ENCODE data around the gene PEX7.
A peak's percentile ranks its signal among the peaks of the same experiment; 100 is the strongest.
"Not testable (repeated sequence)": the region's sequence is repeated elsewhere in the genome, so short reads cannot be mapped to it uniquely, and the experiment has no call there.

The PEX7 gene

GRCh38 chr6:136782021-136782770 is 40.2 kb upstream of the PEX7 start:
- no peaks in the 10 kb centered on the region for H3K9me3 ChIP-seq (ENCODE audit: control insufficient read depth, low read length)
- no peak overlapping the region for H3K27ac ChIP-seq (ENCODE audit: insufficient read depth, low read length, poor library complexity, severe bottlenecking)
- H3K4me3 ChIP-seq (ENCODE audit: insufficient read depth, low read depth, low read length, poor library complexity, severe bottlenecking), result no peak overlapping the region
- no peak for DNase-seq
- peaks cover 53% of the 10 kb centered on the region for H3K4me1 ChIP-seq (ENCODE audit: control insufficient read depth, insufficient read depth, low read length, poor library complexity, severe bottlenecking)
- H3K36me3 ChIP-seq (ENCODE audit: control insufficient read depth, insufficient read depth, low read length), result no peaks in the 10 kb centered on the region
- H3K27me3 ChIP-seq (replicated peaks; ENCODE audit: control insufficient read depth, insufficient read depth, low read length, poor library complexity, severe bottlenecking), result no peaks in the 10 kb centered on the region

DNA sequence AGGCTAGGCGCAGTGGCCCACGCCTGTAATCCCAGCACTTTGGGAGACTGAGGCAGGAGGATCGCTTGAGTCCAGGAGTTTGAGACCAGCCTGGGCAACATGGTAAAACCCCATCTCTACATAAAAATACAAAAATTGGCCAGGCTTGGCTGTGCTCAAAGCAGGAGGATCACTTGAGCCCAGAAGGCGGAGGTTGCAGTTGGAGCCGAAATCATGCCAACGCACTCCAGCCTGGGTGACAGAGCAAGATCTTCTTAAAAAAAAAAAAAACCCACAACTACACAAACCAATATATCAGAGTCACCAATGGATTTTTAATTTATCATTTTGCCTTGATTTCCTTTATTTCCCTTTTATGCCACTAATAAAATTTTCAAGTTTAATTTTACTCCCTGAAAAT is 39.4 kb upstream of the PEX7 start:
- no peak for DNase-seq
- Histone ChIP-seq H3K9me3 (ENCODE audit: control insufficient read depth, low read length) (no peaks in the 10 kb centered on the region), H3K36me3 (ENCODE audit: control insufficient read depth, insufficient read depth, low read length) (no peaks in the 10 kb centered on the region), H3K27me3 (replicated peaks; ENCODE audit: control insufficient read depth, insufficient read depth, low read length, poor library complexity, severe bottlenecking) (no peaks in the 10 kb centered on the region), H3K27ac (ENCODE audit: insufficient read depth, low read length, poor library complexity, severe bottlenecking) (no peak overlapping the region), H3K4me3 (ENCODE audit: insufficient read depth, low read depth, low read length, poor library complexity, severe bottlenecking) (no peak overlapping the region), H3K4me1 (ENCODE audit: control insufficient read depth, insufficient read depth, low read length, poor library complexity, severe bottlenecking) (peaks cover 61% of the 10 kb centered on the region)

DNA sequence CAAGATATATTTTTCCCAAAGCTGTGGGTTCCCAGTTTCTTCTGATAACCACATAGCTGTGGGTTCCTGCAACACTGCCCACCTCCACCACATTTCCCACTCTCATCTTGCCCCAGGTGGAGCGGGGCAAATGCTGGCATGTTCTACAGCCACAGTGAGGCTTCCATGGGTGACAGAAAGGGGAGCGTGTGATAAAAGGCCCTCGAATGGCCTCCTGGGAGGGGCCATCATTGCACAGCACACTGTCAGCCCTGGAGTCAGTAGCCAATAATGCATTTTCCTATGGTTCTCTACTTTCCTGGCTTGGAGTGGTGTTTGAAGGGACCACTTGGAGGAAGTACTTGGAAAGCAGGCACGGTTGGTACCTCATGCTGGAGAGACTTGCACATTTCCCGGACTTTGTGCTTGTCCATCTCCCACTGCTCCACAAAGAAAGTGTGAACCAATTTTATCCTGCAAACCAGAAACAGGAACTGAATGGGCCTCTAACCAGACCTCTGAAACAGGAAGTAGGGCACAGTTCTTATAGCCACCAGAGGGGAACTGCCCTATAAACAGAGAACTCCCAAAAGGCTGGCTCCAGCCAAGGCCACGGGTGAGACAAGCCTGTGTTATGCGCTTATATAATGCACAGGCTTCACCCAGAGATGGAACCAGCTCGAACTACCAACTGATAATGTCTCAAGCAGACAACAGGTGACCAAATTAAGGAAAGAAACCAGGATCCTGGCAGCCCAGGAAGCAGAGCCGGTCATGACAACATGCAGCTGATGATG is 38.7 kb upstream of the PEX7 start:
- Histone ChIP-seq H3K9me3 (ENCODE audit: control insufficient read depth, low read length) (no peaks in the 10 kb centered on the region), H3K4me1 (ENCODE audit: control insufficient read depth, insufficient read depth, low read length, poor library complexity, severe bottlenecking) (peaks cover 62% of the 10 kb centered on the region), H3K27me3 (replicated peaks; ENCODE audit: control insufficient read depth, insufficient read depth, low read length, poor library complexity, severe bottlenecking) (no peaks in the 10 kb centered on the region), H3K27ac (ENCODE audit: insufficient read depth, low read length, poor library complexity, severe bottlenecking) (no peak overlapping the region), H3K36me3 (ENCODE audit: control insufficient read depth, insufficient read depth, low read length) (no peaks in the 10 kb centered on the region), H3K4me3 (ENCODE audit: insufficient read depth, low read depth, low read length, poor library complexity, severe bottlenecking) (no peak overlapping the region)
- DNase-seq, result no peak

- Histone ChIP-seq H3K27ac (ENCODE audit: insufficient read depth, low read length, poor library complexity, severe bottlenecking) (no peak overlapping the region), H3K36me3 (ENCODE audit: control insufficient read depth, insufficient read depth, low read length) (no peaks in the 10 kb centered on the region), H3K27me3 (replicated peaks; ENCODE audit: control insufficient read depth, insufficient read depth, low read length, poor library complexity, severe bottlenecking) (no peaks in the 10 kb centered on the region), H3K9me3 (ENCODE audit: control insufficient read depth, low read length) (no peaks in the 10 kb centered on the region), H3K4me1 (ENCODE audit: control insufficient read depth, insufficient read depth, low read length, poor library complexity, severe bottlenecking) (peaks cover 62% of the 10 kb centered on the region), H3K4me3 (ENCODE audit: insufficient read depth, low read depth, low read length, poor library complexity, severe bottlenecking) (no peak overlapping the region)
- DNase-seq, result no peak
Measured at GRCh38 chr6:136784271-136784664, 38.1 kb upstream of the PEX7 start.

GRCh38 chr6:136784910-136785746 is 37.3 kb upstream of the PEX7 start:
- H3K9me3 ChIP-seq (ENCODE audit: control insufficient read depth, low read length), result no peaks in the 10 kb centered on the region
- H3K4me1 ChIP-seq (ENCODE audit: control insufficient read depth, insufficient read depth, low read length, poor library complexity, severe bottlenecking), result peaks cover 61% of the 10 kb centered on the region
- H3K27me3 ChIP-seq (replicated peaks; ENCODE audit: control insufficient read depth, insufficient read depth, low read length, poor library complexity, severe bottlenecking), result no peaks in the 10 kb centered on the region
- peak overlapping the region; percentile 45 for H3K27ac ChIP-seq (ENCODE audit: insufficient read depth, low read length, poor library complexity, severe bottlenecking)
- H3K4me3 ChIP-seq (ENCODE audit: insufficient read depth, low read depth, low read length, poor library complexity, severe bottlenecking), result peak overlapping the region; percentile 13
- no peak for DNase-seq
- no peaks in the 10 kb centered on the region for H3K36me3 ChIP-seq (ENCODE audit: control insufficient read depth, insufficient read depth, low read length)

DNA sequence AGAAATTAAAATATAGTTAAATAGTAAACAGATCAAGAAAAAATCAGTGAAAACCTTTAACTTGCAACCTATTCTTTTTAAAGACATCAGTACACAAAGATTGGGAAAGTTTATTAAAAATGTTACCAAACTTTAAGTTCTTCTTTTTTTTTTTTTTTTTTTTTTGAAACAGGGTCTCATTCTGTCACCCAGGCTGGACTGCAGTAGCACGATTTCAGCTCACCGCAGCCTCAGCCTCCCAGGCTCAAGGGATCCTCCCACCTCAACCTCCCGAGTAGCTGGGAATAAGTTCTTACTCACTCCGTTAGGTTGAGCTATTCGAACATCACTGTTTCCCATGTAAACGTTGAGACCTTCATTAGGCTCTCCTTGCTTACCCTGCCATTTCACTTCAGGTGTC is 35.7 kb upstream of the PEX7 start:
- no peak overlapping the region for H3K4me3 ChIP-seq (ENCODE audit: insufficient read depth, low read depth, low read length, poor library complexity, severe bottlenecking)
- DNase-seq, result no peak
- H3K27me3 ChIP-seq (replicated peaks; ENCODE audit: control insufficient read depth, insufficient read depth, low read length, poor library complexity, severe bottlenecking), result no peaks in the 10 kb centered on the region
- H3K27ac ChIP-seq (ENCODE audit: insufficient read depth, low read length, poor library complexity, severe bottlenecking), result peak overlapping the region; percentile 31
- H3K4me1 ChIP-seq (ENCODE audit: control insufficient read depth, insufficient read depth, low read length, poor library complexity, severe bottlenecking), result peaks cover 62% of the 10 kb centered on the region
- no peaks in the 10 kb centered on the region for H3K36me3 ChIP-seq (ENCODE audit: control insufficient read depth, insufficient read depth, low read length)
- no peaks in the 10 kb centered on the region for H3K9me3 ChIP-seq (ENCODE audit: control insufficient read depth, low read length)

DNA sequence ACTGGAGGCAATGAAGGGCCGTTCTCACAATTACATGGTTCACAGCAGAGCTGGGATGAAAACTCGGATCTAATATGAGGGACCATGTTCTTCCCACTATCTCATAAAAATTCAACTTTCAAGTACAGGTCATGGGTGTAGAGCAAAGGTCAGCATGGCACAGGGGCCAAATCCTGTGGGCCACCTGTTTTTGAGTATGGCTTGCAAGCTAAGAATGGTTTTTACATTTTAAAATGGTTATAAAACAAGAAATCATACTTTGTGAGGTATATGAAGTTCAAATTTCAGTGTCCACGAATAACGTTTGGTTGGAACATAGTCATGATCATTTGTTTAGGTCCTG is 34.7 kb upstream of the PEX7 start:
- Histone ChIP-seq H3K27ac (ENCODE audit: insufficient read depth, low read length, poor library complexity, severe bottlenecking) (peak overlapping the region; percentile 50), H3K36me3 (ENCODE audit: control insufficient read depth, insufficient read depth, low read length) (no peaks in the 10 kb centered on the region), H3K4me3 (ENCODE audit: insufficient read depth, low read depth, low read length, poor library complexity, severe bottlenecking) (peak overlapping the region; percentile 22), H3K27me3 (replicated peaks; ENCODE audit: control insufficient read depth, insufficient read depth, low read length, poor library complexity, severe bottlenecking) (no peaks in the 10 kb centered on the region), H3K9me3 (ENCODE audit: control insufficient read depth, low read length) (no peaks in the 10 kb centered on the region), H3K4me1 (ENCODE audit: control insufficient read depth, insufficient read depth, low read length, poor library complexity, severe bottlenecking) (peaks cover 56% of the 10 kb centered on the region)
- DNase-seq, result no peak

GRCh38 chr6:136788069-136788902 is 34.1 kb upstream of the PEX7 start:
- H3K4me3 ChIP-seq (ENCODE audit: insufficient read depth, low read depth, low read length, poor library complexity, severe bottlenecking), result peak overlapping the region; percentile 22
- no peak for DNase-seq
- H3K27ac ChIP-seq (ENCODE audit: insufficient read depth, low read length, poor library complexity, severe bottlenecking), result peak overlapping the region; percentile 50
- peaks cover 53% of the 10 kb centered on the region for H3K4me1 ChIP-seq (ENCODE audit: control insufficient read depth, insufficient read depth, low read length, poor library complexity, severe bottlenecking)
- H3K27me3 ChIP-seq (replicated peaks; ENCODE audit: control insufficient read depth, insufficient read depth, low read length, poor library complexity, severe bottlenecking), result no peaks in the 10 kb centered on the region
- H3K9me3 ChIP-seq (ENCODE audit: control insufficient read depth, low read length), result no peaks in the 10 kb centered on the region
- H3K36me3 ChIP-seq (ENCODE audit: control insufficient read depth, insufficient read depth, low read length), result no peaks in the 10 kb centered on the region

- H3K27me3 ChIP-seq (replicated peaks; ENCODE audit: control insufficient read depth, insufficient read depth, low read length, poor library complexity, severe bottlenecking); DNase-seq; H3K36me3 ChIP-seq (ENCODE audit: control insufficient read depth, insufficient read depth, low read length); H3K27ac ChIP-seq (ENCODE audit: insufficient read depth, low read length, poor library complexity, severe bottlenecking); H3K9me3 ChIP-seq (ENCODE audit: control insufficient read depth, low read length): not testable (repeated sequence)
- H3K4me1 ChIP-seq (ENCODE audit: control insufficient read depth, insufficient read depth, low read length, poor library complexity, severe bottlenecking), result peaks cover 41% of the 10 kb centered on the region
- peak overlapping the region; percentile 1 for H3K4me3 ChIP-seq (ENCODE audit: insufficient read depth, low read depth, low read length, poor library complexity, severe bottlenecking)
Measured at GRCh38 chr6:136789440-136789839, 33.0 kb upstream of the PEX7 start.
